SH-SY5Y (cell line): Measurements from ENCODE around the gene MRPS18B.

ENCODE experiments used
- GATA2 ChIP-seq: IDR thresholded peaks from 2 replicates; pipeline ENCODE4 v1.6.1; 2011; ENCODE audit warnings: mild to moderate bottlenecking, low read depth, low read length
- GATA3 ChIP-seq: IDR thresholded peaks from 2 replicates; pipeline ENCODE4 v1.6.1; 2011; ENCODE audit warnings: low read depth, mild to moderate bottlenecking, low read length, moderate library complexity

DNA sequence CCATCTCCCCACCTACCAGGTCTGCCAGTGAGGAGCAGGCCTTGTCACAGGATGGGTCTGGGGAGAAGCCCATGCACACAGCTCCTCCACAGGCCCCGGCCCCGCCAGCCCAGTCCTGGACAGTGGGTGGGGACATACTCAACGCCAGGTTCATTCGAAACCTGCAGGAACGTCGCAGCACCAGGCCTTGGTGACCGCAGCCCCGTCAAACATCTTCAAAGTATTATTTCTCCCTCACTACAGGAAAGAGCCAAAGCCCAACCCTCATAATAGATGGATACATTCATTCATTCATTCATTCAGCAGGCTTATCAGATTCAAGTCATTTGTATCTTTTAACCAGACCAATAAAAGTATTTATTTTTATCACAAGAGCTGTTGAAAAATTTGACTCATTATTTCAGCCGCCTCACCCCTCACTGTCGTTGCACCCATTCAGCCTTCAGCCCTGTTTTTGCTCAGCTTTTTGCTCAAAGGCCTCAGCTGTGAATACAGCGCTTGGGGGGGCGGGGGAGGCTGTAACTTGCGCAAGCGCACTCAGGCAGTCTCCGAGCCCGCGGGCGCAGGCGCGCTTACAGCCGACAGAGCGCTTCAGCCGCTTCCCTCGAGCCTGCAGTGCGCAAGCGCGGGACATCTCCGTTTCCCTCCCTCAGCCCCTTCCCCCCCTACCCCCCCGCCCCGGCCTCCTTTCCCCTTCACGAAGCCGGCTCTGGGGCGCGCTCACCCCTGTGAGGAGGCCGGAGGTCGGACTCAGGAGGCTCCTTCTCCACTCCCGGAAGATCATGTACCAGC is 29.0 kb downstream of the MRPS18B start, which contains the start of gene C6orf136:
- TF ChIP-seq GATA3 (no peak), GATA2 (0 out of 2 replicates have a peak, but pooled peaks have one; percentile 20)
